ENCODE results near the gene CD37. TPM values are rescaled to one million over a fixed set of nuclear protein-coding genes. Genes with fewer than 3 reads are reported as not detected.

Gene CD37
- total and polyA plus RNA-seq, 10 of the 15 experiments (the other 5 are each of a cell fraction or from before 2014, with no cell fraction given), result 34.1 to 359 (median 108) TPM

GRCh38 chr19:49389406-49389805 is 54.2 kb downstream of the CD37 start:
- intact Hi-C loops (cut with micrococcal nuclease; ENCODE audit: unreplicated experiment), result no loop called here
- WGBS (ENCODE audit: insufficient coverage, insufficient replicate concordance, low lambda C conversion rate, missing lambda C conversion rate), result 48% methylated on average over 20 of the region's 20 CpGs
- no peaks in the 10 kb centered on the region for H4K20me1 ChIP-seq (ENCODE audit: control insufficient read depth, insufficient read depth)
- no peaks in the 10 kb centered on the region for H3K9me3 ChIP-seq (replicated peaks; ENCODE audit: control insufficient read depth, insufficient read depth, low read length)
- ATAC-seq (no peak), FAIRE-seq (no peak), DNase-seq (ENCODE audit: low read depth, low spot score) (no peak)
- TF ChIP-seq PKNOX1 (IDR thresholded peaks at IDR 0.05), result no peak
- TF ChIP-seq HCFC1 (IDR thresholded peaks at IDR 0.05; ENCODE audit: low read length), result no peak
- TF ChIP-seq MXI1 (IDR thresholded peaks at IDR 0.05; ENCODE audit: low read depth, low read length), result no peak
- TF ChIP-seq ZNF207 (IDR thresholded peaks at IDR 0.05; ENCODE audit: borderline replicate concordance), result no peak
- TF ChIP-seq EED (IDR thresholded peaks at IDR 0.05; ENCODE audit: low read depth), result no peak
- TF ChIP-seq PAX8 (IDR thresholded peaks at IDR 0.05), result no peak
- TF ChIP-seq RELA (IDR thresholded peaks at IDR 0.05; ENCODE audit: borderline replicate concordance, partially characterized antibody), result no peak
- no peak for TF ChIP-seq TCF12 (IDR thresholded peaks at IDR 0.05; ENCODE audit: low read depth, low read length)
- no peak for TF ChIP-seq GATAD2B (conservative IDR thresholded peaks at IDR 0.05; ENCODE audit: low read depth)
- TF ChIP-seq REST (IDR thresholded peaks at IDR 0.05; ENCODE audit: low read depth, low read length), result no peak
- no peak for TF ChIP-seq CREB1 (IDR thresholded peaks at IDR 0.05; ENCODE audit: low read depth)
- no peak for TF ChIP-seq IKZF2 (IDR thresholded peaks at IDR 0.05)
- no peak for TF ChIP-seq MLLT1 (IDR thresholded peaks at IDR 0.05)
- no peak for TF ChIP-seq KDM1A (IDR thresholded peaks at IDR 0.05; ENCODE audit: borderline replicate concordance)
- ChIA-PET POLR2A (interaction anchor here (0.6 kb wide), 1 partner anchor 83 kb away, joined by 3 read pairs; no protein-coding TSS in a partner anchor), RAD21 (ENCODE audit: unreplicated experiment) (interaction anchor here (0.7 to 1.2 kb wide), 2 partner anchors 26 to 65 kb away, joined by 3 to 4 read pairs; partner anchors contain the start of gene SLC6A16), CTCF (interaction anchor here (3.6 to 5.7 kb wide), 2 partner anchors 55 to 82 kb away, joined by 47 to 68 read pairs; partner anchors contain the start of gene FLT3LG), SMC1A (ENCODE audit: uncharacterized antibody, unreplicated experiment) (interaction anchor here (0.8 to 1.0 kb wide), 2 partner anchors 30 to 162 kb away, joined by 3 read pairs; no protein-coding TSS in a partner anchor)
- H3K4me1 ChIP-seq (ENCODE audit: control insufficient read depth, insufficient read depth, low read length), result no peaks in the 10 kb centered on the region
- H3K4me3 ChIP-seq, result no peak overlapping the region
- H3K79me2 ChIP-seq (ENCODE audit: control insufficient read depth, insufficient read depth, low read length), result no peaks in the 10 kb centered on the region
- H3K27me3 ChIP-seq (replicated peaks in 1 of 2; ENCODE audit: control insufficient read depth in 2 of 2, insufficient read depth in 2 of 2, low read length in 1 of 2), result no peaks in the 10 kb centered on the region
- in situ Hi-C loops (cut with MboI), result no loop called here
- H2AFZ ChIP-seq (ENCODE audit: control insufficient read depth, low read depth, low read length), result no peak overlapping the region
- BruUV-seq (replicated peaks), result no TSS peak
- no peak overlapping the region for H3K27ac ChIP-seq (ENCODE audit: control insufficient read depth, insufficient read depth)
- H3K36me3 ChIP-seq (ENCODE audit: control insufficient read depth in 2 of 2, insufficient read depth in 2 of 2, low read length in 1 of 2), result no peaks in the 10 kb centered on the region
- no peak overlapping the region for H3K4me2 ChIP-seq (ENCODE audit: control insufficient read depth, insufficient read depth)
- H3K9ac ChIP-seq (ENCODE audit: control insufficient read depth, insufficient read depth, low read length), result no peak overlapping the region

All from GM12878 (cell line).